Activated T-cell treated with anti-CD3 and anti-CD28 coated beads, Interleukin-2, amount 50 U/mL, for 24 hours (primary cell): ENCODE measurements around the gene ZG16B.

Experiments used
- DNase-seq: peaks from one replicate; pipeline ENCODE4 v3.0.0-alpha.2; 2020
- H3K27ac Mint-ChIP-seq: 2 replicates; pipeline ENCODE4 v1.8.0; 2020; ENCODE audit warnings: mild to moderate bottlenecking, mixed read lengths
- H3K27me3 Mint-ChIP-seq: 2 replicates; pipeline ENCODE4 v1.8.0; 2020; ENCODE audit warnings: mixed read lengths
- H3K36me3 Mint-ChIP-seq: 2 replicates; pipeline ENCODE4 v1.8.0; 2020; ENCODE audit warnings: low read depth, mixed read lengths
- H3K4me1 Mint-ChIP-seq: 2 replicates; pipeline ENCODE4 v1.8.0; 2020; ENCODE audit warnings: low read depth, mixed read lengths
- H3K4me3 Mint-ChIP-seq: 2 replicates; pipeline ENCODE4 v1.8.0; 2020; ENCODE audit warnings: mild to moderate bottlenecking, moderate library complexity, mixed read lengths
- H3K9me3 Mint-ChIP-seq: 2 replicates; pipeline ENCODE4 v1.8.0; 2020; ENCODE audit warnings: mixed read lengths

ZG16B gene

GRCh38 chr16:2839650-2840450, 9.7 kb downstream of the ZG16B start:
- no peaks in the 10 kb centered on the region for H3K27me3 Mint-ChIP-seq
- no peak overlapping the region for H3K4me3 Mint-ChIP-seq
- H3K36me3 Mint-ChIP-seq = no peaks in the 10 kb centered on the region
- H3K4me1 Mint-ChIP-seq = peaks cover 44% of the 10 kb centered on the region
- H3K27ac Mint-ChIP-seq = peak overlapping the region; percentile 22
- peaks cover 3% of the 10 kb centered on the region for H3K9me3 Mint-ChIP-seq
- DNase-seq = no peak

DNA sequence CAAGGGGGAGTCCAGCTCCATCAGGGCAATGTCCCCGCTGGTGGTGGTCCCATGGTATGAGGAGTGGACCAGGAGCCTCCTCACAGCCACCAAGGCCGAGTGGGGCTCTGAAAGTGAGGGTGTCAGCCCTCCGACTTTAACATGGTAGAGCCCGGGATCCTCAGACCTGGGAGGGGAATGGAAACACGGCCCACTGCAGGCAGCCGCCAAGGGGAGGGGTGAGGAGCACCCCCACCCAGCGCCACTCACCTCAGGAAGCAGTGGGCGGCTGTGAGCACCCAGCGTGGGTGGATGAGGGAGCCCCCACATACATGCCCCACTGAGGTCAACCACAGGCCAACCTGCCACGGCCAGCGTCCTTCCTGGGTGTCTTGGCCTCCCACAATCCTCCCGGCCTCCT, 10.8 kb downstream of the ZG16B start:
- H3K4me1 Mint-ChIP-seq = peaks cover 50% of the 10 kb centered on the region
- peak overlapping the region; percentile 31 for H3K27ac Mint-ChIP-seq
- H3K4me3 Mint-ChIP-seq = no peak overlapping the region

DNA sequence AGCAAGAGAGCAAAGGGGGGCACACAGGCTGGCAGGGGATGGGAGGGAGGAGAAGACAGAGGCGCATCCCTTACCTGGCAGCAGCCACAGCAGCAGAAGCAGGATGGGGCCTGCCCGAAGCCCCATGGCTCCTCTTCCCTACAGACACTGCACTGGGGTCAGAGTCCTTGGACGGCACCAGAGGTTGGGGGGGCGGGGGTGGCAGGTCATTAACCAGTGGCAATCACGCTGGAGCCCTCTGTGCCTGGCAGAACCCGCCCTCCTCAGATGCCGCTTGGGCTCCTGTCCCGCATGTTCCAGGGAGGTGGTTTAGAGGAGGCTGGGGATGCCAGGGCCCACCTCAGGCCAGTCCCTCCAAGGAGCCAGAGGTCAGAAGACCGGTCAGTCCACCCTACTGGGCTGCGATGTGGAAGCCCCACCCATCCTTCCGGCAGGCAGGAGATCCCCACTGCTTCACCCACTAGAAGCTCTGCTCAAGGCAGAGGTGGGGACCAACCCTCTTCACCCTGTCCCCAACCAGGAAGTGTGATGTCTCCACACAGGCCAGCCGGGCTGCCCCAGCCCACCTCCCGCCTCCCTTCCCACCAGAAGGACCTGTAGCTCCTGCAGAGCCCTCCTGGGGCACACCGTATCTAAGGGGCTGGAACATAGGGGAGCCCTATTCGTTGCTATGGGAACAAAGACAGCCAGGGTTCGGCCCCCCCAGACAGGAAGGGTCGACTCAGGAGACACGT, 11.7 kb downstream of the ZG16B start:
- Mint-ChIP-seq H3K4me1 (peaks cover 58% of the 10 kb centered on the region), H3K27ac (peak overlapping the region; percentile 94), H3K4me3 (peak overlapping the region; percentile 81), H3K36me3 (no peaks in the 10 kb centered on the region), H3K27me3 (no peaks in the 10 kb centered on the region), H3K9me3 (peaks cover 3% of the 10 kb centered on the region)
- no peak for DNase-seq

More for the DNA sequence above, 10.8 kb downstream of the ZG16B start:
- no peak for DNase-seq
- H3K36me3 Mint-ChIP-seq = no peaks in the 10 kb centered on the region
- no peaks in the 10 kb centered on the region for H3K27me3 Mint-ChIP-seq
- H3K9me3 Mint-ChIP-seq = peaks cover 3% of the 10 kb centered on the region

- peak overlapping the region; percentile 94 for H3K27ac Mint-ChIP-seq
- H3K4me1 Mint-ChIP-seq = peaks cover 65% of the 10 kb centered on the region
- H3K9me3 Mint-ChIP-seq = peaks cover 3% of the 10 kb centered on the region
- no peaks in the 10 kb centered on the region for H3K36me3 Mint-ChIP-seq
- no peaks in the 10 kb centered on the region for H3K27me3 Mint-ChIP-seq
- peak; percentile 90 for DNase-seq
- peak overlapping the region; percentile 81 for H3K4me3 Mint-ChIP-seq
Measured at GRCh38 chr16:2842340-2843000, 12.4 kb downstream of the ZG16B start.

- Mint-ChIP-seq H3K9me3 (peaks cover 3% of the 10 kb centered on the region), H3K36me3 (no peaks in the 10 kb centered on the region), H3K27me3 (no peaks in the 10 kb centered on the region), H3K27ac (no peak overlapping the region), H3K4me1 (peaks cover 64% of the 10 kb centered on the region), H3K4me3 (no peak overlapping the region)
- no peak for DNase-seq
Measured at GRCh38 chr16:2843526-2843925, 13.4 kb downstream of the ZG16B start.

DNA sequence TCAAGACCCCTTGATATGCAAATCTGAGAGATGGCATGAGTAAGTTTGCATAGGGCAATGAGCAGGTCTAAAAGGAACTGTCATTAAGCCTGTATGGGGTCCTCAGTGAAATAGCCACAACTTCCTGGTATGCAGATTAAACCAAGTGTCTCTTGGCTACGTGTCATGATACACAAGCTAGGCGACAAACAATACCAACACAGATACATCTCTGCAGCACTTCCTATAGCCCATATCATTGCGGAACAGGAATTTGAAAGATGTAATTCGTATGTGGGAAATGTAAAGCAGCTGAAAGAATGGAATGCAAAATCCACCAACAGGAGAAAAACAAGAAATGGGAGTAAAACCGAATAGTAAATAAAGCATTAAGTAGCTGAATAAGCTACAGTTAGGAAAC, 15.0 kb downstream of the ZG16B start:
- peaks cover 50% of the 10 kb centered on the region for H3K4me1 Mint-ChIP-seq
- DNase-seq = no peak
- H3K27me3 Mint-ChIP-seq = peaks cover 4% of the 10 kb centered on the region
- H3K36me3 Mint-ChIP-seq = no peaks in the 10 kb centered on the region
- H3K27ac Mint-ChIP-seq = no peak overlapping the region
- peaks cover 3% of the 10 kb centered on the region for H3K9me3 Mint-ChIP-seq
- no peak overlapping the region for H3K4me3 Mint-ChIP-seq

DNA sequence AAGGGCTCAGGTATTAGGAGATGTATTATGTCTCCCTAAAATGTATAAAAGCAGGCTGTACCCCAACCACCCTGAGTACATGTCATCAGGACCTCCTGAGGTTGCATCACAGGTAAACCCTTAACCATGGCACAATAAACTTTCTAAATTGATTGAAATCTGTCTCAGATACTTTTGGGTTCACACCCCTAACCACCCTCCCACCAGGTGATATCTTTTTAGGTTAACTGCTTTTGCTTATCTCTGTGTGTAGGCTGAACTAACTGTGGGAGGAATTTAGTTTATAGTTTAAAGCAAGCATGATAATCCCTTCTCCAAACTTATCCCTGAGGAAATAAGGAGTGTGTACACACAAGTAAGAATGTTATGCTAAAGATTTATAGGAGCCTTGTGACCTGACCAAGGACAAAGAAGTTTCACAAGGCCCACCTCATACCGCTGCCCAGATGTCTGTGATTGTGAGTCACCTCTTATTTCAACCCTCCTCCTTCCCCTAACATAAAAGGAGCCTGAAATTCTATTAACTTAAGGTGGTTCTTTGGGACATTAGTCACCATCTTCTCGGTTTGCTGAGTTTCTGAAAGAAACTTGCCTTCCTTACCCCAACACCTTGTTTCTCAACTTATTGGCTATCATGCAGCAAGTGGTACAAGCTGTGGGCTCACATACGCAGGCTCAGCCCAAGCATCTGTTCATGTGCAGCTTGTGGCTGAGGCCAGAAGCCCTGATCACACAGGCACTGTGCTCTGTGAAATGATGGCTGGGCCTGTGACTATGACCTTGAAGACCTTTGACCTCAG, 16.6 kb downstream of the ZG16B start:
- Mint-ChIP-seq H3K4me1 (peaks cover 36% of the 10 kb centered on the region), H3K36me3 (no peaks in the 10 kb centered on the region), H3K27ac (peak overlapping the region; percentile 84), H3K9me3 (peaks cover 3% of the 10 kb centered on the region), H3K4me3 (no peak overlapping the region), H3K27me3 (peaks cover 4% of the 10 kb centered on the region)
- no peak for DNase-seq

- peaks cover 25% of the 10 kb centered on the region for H3K4me1 Mint-ChIP-seq
- no peak for DNase-seq
- H3K27me3 Mint-ChIP-seq = peaks cover 4% of the 10 kb centered on the region
- H3K9me3 Mint-ChIP-seq = peaks cover 2% of the 10 kb centered on the region
- H3K4me3 Mint-ChIP-seq = no peak overlapping the region
- no peaks in the 10 kb centered on the region for H3K36me3 Mint-ChIP-seq
- no peak overlapping the region for H3K27ac Mint-ChIP-seq
Measured at GRCh38 chr16:2848933-2849725, 19.0 kb downstream of the ZG16B start.

- no peak overlapping the region for H3K4me3 Mint-ChIP-seq
- peaks cover 9% of the 10 kb centered on the region for H3K9me3 Mint-ChIP-seq
- peaks cover 4% of the 10 kb centered on the region for H3K27me3 Mint-ChIP-seq
- H3K36me3 Mint-ChIP-seq = no peaks in the 10 kb centered on the region
- no peak overlapping the region for H3K27ac Mint-ChIP-seq
- DNase-seq = no peak
- H3K4me1 Mint-ChIP-seq = peaks cover 5% of the 10 kb centered on the region
Measured at GRCh38 chr16:2852003-2852730, 22.1 kb downstream of the ZG16B start.

DNA sequence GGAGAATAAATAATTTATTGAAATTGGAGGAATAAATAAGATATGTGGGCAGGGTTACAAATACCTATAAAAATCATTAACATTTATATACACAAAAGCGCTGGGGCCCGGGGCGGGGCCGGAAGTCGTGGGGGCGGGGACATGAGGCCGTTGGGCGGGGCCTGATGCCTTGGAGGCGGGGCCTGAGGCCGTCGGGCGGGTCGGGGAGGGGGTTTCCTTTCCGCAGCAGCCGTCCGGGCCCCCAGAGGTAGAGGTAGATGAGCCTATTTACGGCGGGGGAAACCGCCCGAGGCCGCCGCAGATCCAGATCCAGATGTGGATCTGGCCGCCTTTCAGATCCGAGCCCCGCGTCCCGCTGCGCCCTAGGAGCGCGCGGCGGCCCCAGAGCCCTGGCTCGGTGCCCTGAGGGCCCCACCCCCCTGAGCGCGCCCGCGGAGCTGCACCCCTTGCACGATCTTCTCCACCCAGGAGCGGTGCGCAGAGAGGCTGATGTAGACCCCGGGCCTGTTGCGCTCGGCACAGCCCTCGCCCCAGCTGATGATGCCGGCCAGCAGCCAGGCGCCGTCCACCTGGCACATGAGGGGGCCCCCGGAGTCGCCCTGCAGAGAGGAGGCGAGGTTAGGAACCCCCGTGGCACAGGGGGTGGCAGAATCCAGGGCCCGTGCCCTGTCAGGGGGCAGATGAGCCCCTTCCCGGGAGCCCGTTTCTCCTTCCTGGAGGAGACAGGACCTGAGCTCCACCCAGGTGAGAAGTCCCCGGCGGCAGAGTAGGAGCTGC, 22.8 kb downstream of the ZG16B start:
- peaks cover 7% of the 10 kb centered on the region for H3K27me3 Mint-ChIP-seq
- H3K4me3 Mint-ChIP-seq = no peak overlapping the region
- H3K9me3 Mint-ChIP-seq = peaks cover 9% of the 10 kb centered on the region
- H3K4me1 Mint-ChIP-seq = peaks cover 5% of the 10 kb centered on the region
- H3K36me3 Mint-ChIP-seq = no peaks in the 10 kb centered on the region
- no peak overlapping the region for H3K27ac Mint-ChIP-seq
- DNase-seq = no peak

DNA sequence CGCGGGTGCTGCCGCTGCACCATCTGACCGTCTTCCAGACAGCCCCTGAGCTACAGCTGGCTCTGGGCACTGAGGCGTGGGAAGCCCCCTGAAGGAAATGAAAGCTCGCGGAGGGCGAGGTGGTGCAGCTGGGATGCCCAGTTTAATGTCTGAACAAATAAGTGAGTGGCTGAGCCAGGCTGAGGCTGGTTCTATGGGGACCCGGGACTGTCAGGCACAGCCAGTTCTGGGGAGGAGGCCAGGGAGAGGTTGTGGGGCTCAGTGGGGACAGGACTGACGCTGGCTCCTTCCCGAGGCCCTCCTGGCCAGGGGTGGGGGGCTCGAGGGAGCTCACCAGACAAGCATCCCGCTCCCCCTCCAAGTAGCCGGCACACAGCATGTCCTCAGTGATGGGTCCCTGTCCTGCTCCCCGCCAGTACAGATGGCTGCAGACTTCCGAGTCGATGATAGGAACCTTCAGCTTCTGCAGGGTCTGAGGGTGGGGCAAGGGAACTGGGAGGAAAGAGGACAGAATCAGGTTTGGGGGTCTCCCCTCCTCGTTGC, 23.5 kb downstream of the ZG16B start:
- H3K27me3 Mint-ChIP-seq = peaks cover 7% of the 10 kb centered on the region
- no peak for DNase-seq
- H3K9me3 Mint-ChIP-seq = peaks cover 9% of the 10 kb centered on the region
- H3K36me3 Mint-ChIP-seq = no peaks in the 10 kb centered on the region
- H3K4me3 Mint-ChIP-seq = no peak overlapping the region
- peaks cover 5% of the 10 kb centered on the region for H3K4me1 Mint-ChIP-seq
- H3K27ac Mint-ChIP-seq = no peak overlapping the region

DNA sequence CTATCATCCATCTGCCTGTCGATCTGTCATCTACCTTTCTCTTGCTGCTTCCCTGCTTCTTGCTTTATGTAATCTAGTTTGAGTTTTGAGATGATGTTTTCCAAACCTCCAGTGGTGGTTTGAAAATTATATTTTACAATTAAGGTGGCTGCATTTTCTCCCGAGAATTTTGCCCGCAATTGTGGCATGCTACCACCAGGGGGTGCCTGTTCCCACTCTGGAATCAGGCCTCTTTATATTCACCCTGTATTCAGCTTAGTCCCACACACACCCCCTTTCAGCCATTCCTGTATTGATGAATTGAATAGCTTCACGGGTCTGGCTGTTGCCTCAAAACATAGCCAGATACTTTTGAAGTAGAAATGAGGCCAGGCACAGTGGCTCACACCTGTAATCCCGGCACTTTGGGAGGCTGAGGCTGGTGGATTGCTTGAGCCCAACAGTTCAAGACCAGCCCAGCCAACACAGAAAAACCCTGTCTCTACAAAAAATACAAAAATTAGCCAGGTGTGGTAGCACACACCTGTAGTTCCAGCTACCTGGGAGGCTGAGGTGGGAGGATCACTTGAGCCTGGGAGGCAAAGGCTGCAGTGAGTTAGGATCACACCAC, 24.7 kb downstream of the ZG16B start:
- peaks cover 10% of the 10 kb centered on the region for H3K27me3 Mint-ChIP-seq
- H3K4me1 Mint-ChIP-seq = peaks cover 7% of the 10 kb centered on the region
- no peak overlapping the region for H3K27ac Mint-ChIP-seq
- DNase-seq = no peak
- no peaks in the 10 kb centered on the region for H3K36me3 Mint-ChIP-seq
- H3K9me3 Mint-ChIP-seq = peaks cover 9% of the 10 kb centered on the region
- H3K4me3 Mint-ChIP-seq = no peak overlapping the region
